ENCODE measurements around the gene TEX28. TPM values are rescaled to one million over a fixed set of nuclear protein-coding genes. Genes with fewer than 3 reads are reported as not detected.
"Not testable (repeated sequence)": the region's sequence is repeated elsewhere in the genome, so short reads cannot be mapped to it uniquely, and the experiment has no call there.

Gene TEX28
- total and polyA plus RNA-seq, 2 donors (not counting 1 experiment from before 2014, with no cell fraction given), result not detected

DNA sequence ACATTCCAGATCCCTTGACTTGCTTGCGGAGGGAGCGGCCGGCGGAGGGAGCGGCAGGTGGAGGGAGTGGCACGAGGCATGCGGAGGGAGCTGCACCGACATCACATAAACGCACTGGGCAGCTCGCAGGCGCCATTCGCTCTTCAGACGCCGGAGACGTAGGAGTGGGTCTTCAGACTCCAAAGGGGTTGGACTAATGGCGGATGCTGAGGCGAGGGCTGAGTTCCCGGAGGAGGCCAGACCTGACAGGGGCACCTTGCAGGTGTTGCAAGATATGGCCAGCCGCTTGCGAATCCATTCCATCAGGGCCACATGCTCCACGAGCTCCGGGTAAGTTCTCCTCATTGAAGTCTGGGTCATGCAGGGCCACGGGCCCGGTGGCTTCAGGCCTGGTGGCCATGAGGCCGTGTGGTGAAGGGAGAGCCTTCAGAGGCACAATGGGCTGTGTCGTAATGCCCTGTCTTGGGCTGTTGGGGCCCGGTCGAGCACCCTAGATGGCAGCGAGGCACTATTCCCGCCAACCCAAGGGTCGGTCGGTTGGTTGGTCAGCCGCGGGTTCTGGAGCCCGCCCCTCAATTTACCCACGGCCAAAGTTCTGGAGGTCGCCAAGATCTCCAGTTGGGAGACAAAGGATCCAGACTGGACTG lies 863 bp upstream of the TEX28 start, which contains the start of gene TKTL1:
TSS of gene TKTL1 (plus strand) at position 132 of the 647 bp plus-strand sequence. CDS start at position 197, 65 bp downstream.
- no peak for DNase-seq (ENCODE audit: low read depth in 2 of 2)
- no peak within 1 kb of the TSS for H3K27ac ChIP-seq (ENCODE audit: insufficient read depth, low read length)
- H3K9ac ChIP-seq (ENCODE audit: insufficient read depth, low read length), result no peak within 1 kb of the TSS
- H3K4me3 ChIP-seq (replicated peaks in 1 of 4; ENCODE audit: control extremely low read depth in 1 of 4, insufficient read depth in 1 of 4, low read depth in 3 of 4, low read length in 4 of 4), result no peak within 1 kb of the TSS
- H2AFZ ChIP-seq (ENCODE audit: low read length), result no peak within 1 kb of the TSS
- no peaks in the 10 kb centered on the region for H3K9me3 ChIP-seq (ENCODE audit: control insufficient read depth, insufficient read depth, low read depth, low read length)
- H3K27me3 ChIP-seq (ENCODE audit: control insufficient read depth, insufficient read depth, low read length), result no peaks in the 10 kb centered on the region
- TF ChIP-seq EZH2 (IDR thresholded peaks at IDR 0.05; ENCODE audit: low read length, missing control alignments) (no peak), CTCF (conservative IDR thresholded peaks at IDR 0.05 in 1 of 2, IDR thresholded peaks at IDR 0.05 in 1 of 2; ENCODE audit: low read depth in 1 of 2, low read length in 2 of 2) (no peak)
- H4K20me1 ChIP-seq (ENCODE audit: control insufficient read depth, extremely low read depth, insufficient read depth, low read length), result no peaks in the 10 kb centered on the region
- no peaks in the 10 kb centered on the region for H3K4me1 ChIP-seq (ENCODE audit: control insufficient read depth, extremely low read depth, insufficient read depth, low read length)
- no peak within 1 kb of the TSS for H3K4me2 ChIP-seq (ENCODE audit: extremely low read depth, insufficient read depth, low read length)
- H3K79me2 ChIP-seq (ENCODE audit: control insufficient read depth, insufficient read depth, low read length), result no peaks in the 10 kb centered on the region
- H3K36me3 ChIP-seq (ENCODE audit: control insufficient read depth, insufficient read depth, low read length), result no peaks in the 10 kb centered on the region

- not testable (repeated sequence) for H3K9ac ChIP-seq (ENCODE audit: insufficient read depth, low read length); H3K4me3 ChIP-seq (replicated peaks in 1 of 4; ENCODE audit: control extremely low read depth in 1 of 4, insufficient read depth in 1 of 4, low read depth in 3 of 4, low read length in 4 of 4); H3K79me2 ChIP-seq (ENCODE audit: control insufficient read depth, insufficient read depth, low read length); H4K20me1 ChIP-seq (ENCODE audit: control insufficient read depth, extremely low read depth, insufficient read depth, low read length); DNase-seq (ENCODE audit: low read depth in 2 of 2); H3K9me3 ChIP-seq (ENCODE audit: control insufficient read depth, insufficient read depth, low read depth, low read length); H3K36me3 ChIP-seq (ENCODE audit: control insufficient read depth, insufficient read depth, low read length); H3K4me2 ChIP-seq (ENCODE audit: extremely low read depth, insufficient read depth, low read length); H3K27me3 ChIP-seq (ENCODE audit: control insufficient read depth, insufficient read depth, low read length); H3K27ac ChIP-seq (ENCODE audit: insufficient read depth, low read length); H2AFZ ChIP-seq (ENCODE audit: low read length); H3K4me1 ChIP-seq (ENCODE audit: control insufficient read depth, extremely low read depth, insufficient read depth, low read length)
Observed at GRCh38 chrX:154286406-154286805, 8.5 kb downstream of the TEX28 start.

DNA sequence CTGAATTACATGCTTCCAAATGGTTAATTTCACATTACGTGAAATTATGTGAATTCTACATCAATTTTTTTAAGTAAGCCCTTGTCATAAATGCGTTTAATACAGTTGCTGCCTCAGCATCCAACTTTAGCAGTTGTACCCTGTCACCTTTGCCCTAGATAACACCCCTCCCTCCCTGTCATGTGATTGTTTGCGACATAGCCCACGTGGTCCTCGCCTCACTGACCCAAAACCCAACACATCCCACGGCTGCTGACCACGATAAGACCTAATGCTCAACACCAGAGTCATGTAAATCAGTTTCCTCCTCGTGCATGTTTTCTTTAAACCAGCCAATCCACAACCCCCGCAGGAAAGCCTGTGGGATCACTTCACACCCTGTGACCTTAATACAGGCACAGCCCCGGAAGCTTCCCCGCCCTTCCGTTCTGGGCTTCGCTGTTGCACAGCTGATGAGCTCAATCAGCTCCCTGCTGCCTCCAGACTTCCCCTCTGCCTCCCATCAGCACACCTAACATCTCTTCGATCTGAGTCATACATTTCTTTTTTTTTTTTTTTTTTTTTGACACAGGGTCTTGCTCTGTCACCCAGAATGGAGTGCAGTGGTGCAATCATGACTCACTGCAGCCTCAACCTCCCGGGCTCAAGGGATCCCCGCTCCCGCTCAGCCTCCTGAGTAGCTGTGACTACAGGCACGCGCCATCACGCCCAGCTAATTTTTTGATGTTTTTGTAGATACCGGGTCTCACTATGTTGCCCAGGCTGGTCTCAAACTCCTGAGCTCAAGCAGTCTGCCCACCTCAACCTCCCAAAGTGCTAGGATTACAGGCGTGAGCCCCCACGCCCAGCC lies 10.2 kb downstream of the TEX28 start:
- not testable (repeated sequence) for DNase-seq (ENCODE audit: low read depth in 2 of 2); H4K20me1 ChIP-seq (ENCODE audit: control insufficient read depth, extremely low read depth, insufficient read depth, low read length); H3K9me3 ChIP-seq (ENCODE audit: control insufficient read depth, insufficient read depth, low read depth, low read length); H3K9ac ChIP-seq (ENCODE audit: insufficient read depth, low read length); H3K4me2 ChIP-seq (ENCODE audit: extremely low read depth, insufficient read depth, low read length); H3K36me3 ChIP-seq (ENCODE audit: control insufficient read depth, insufficient read depth, low read length); H3K27me3 ChIP-seq (ENCODE audit: control insufficient read depth, insufficient read depth, low read length); H3K79me2 ChIP-seq (ENCODE audit: control insufficient read depth, insufficient read depth, low read length); H3K4me1 ChIP-seq (ENCODE audit: control insufficient read depth, extremely low read depth, insufficient read depth, low read length); H3K4me3 ChIP-seq (replicated peaks in 1 of 4; ENCODE audit: control extremely low read depth in 1 of 4, insufficient read depth in 1 of 4, low read depth in 3 of 4, low read length in 4 of 4); H3K27ac ChIP-seq (ENCODE audit: insufficient read depth, low read length); H2AFZ ChIP-seq (ENCODE audit: low read length)

- not testable (repeated sequence) for DNase-seq (ENCODE audit: low read depth in 2 of 2); H2AFZ ChIP-seq (ENCODE audit: low read length); H3K4me2 ChIP-seq (ENCODE audit: extremely low read depth, insufficient read depth, low read length); H3K9me3 ChIP-seq (ENCODE audit: control insufficient read depth, insufficient read depth, low read depth, low read length); H4K20me1 ChIP-seq (ENCODE audit: control insufficient read depth, extremely low read depth, insufficient read depth, low read length); H3K27ac ChIP-seq (ENCODE audit: insufficient read depth, low read length); H3K9ac ChIP-seq (ENCODE audit: insufficient read depth, low read length); H3K4me1 ChIP-seq (ENCODE audit: control insufficient read depth, extremely low read depth, insufficient read depth, low read length); H3K36me3 ChIP-seq (ENCODE audit: control insufficient read depth, insufficient read depth, low read length); H3K27me3 ChIP-seq (ENCODE audit: control insufficient read depth, insufficient read depth, low read length); H3K79me2 ChIP-seq (ENCODE audit: control insufficient read depth, insufficient read depth, low read length); H3K4me3 ChIP-seq (replicated peaks in 1 of 4; ENCODE audit: control extremely low read depth in 1 of 4, insufficient read depth in 1 of 4, low read depth in 3 of 4, low read length in 4 of 4)
Observed at GRCh38 chrX:154269245-154269644, 25.7 kb downstream of the TEX28 start.

DNA sequence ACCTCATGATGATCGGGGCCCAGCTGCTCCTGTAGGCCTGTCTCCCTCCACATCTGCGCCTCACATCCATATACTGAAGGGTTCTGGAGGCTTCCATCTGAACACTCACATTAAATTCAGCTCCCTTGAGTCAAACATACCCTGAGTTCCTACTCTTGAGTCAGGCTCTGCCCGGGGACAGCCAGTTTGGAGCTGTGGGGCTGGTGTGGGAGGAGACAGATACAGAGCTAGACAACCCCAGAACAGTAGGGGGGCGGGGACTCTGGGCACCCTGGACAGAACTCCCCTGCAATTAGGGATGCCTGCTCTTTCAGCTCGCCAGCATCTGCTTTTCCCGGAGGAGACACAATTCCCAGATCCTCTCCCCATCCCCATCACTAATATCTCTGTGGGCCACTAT lies 31.9 kb downstream of the TEX28 start:
- H3K4me3 ChIP-seq (replicated peaks in 1 of 4; ENCODE audit: control extremely low read depth in 1 of 4, insufficient read depth in 1 of 4, low read depth in 3 of 4, low read length in 4 of 4); H3K27me3 ChIP-seq (ENCODE audit: control insufficient read depth, insufficient read depth, low read length); H2AFZ ChIP-seq (ENCODE audit: low read length); H3K36me3 ChIP-seq (ENCODE audit: control insufficient read depth, insufficient read depth, low read length); H3K9ac ChIP-seq (ENCODE audit: insufficient read depth, low read length); H3K4me1 ChIP-seq (ENCODE audit: control insufficient read depth, extremely low read depth, insufficient read depth, low read length); DNase-seq (ENCODE audit: low read depth in 2 of 2); H4K20me1 ChIP-seq (ENCODE audit: control insufficient read depth, extremely low read depth, insufficient read depth, low read length); H3K4me2 ChIP-seq (ENCODE audit: extremely low read depth, insufficient read depth, low read length); H3K9me3 ChIP-seq (ENCODE audit: control insufficient read depth, insufficient read depth, low read depth, low read length); H3K27ac ChIP-seq (ENCODE audit: insufficient read depth, low read length); H3K79me2 ChIP-seq (ENCODE audit: control insufficient read depth, insufficient read depth, low read length): not testable (repeated sequence)

DNA sequence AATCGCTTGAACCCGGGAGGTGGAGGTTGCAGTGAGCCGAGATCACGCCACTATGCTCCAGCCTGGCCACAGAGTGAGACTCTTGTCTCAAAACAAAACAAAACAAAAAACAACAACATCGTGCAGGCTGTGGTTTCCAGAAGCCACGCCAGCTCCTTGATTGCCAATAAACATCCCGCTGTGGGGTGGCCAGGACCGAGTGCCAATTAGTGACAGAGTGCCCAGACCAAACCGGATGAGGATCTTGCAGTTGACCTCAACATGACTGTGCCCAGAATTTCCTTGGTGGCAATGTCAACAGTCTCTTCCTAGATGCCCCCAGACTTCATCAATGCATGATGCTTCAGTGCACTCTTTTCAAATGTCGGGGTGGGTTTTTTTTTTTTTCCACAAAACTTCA lies 36.2 kb downstream of the TEX28 start:
- H3K27me3 ChIP-seq (ENCODE audit: control insufficient read depth, insufficient read depth, low read length); DNase-seq (ENCODE audit: low read depth in 2 of 2); H2AFZ ChIP-seq (ENCODE audit: low read length); H3K4me1 ChIP-seq (ENCODE audit: control insufficient read depth, extremely low read depth, insufficient read depth, low read length); H3K4me3 ChIP-seq (replicated peaks in 1 of 4; ENCODE audit: control extremely low read depth in 1 of 4, insufficient read depth in 1 of 4, low read depth in 3 of 4, low read length in 4 of 4); H3K4me2 ChIP-seq (ENCODE audit: extremely low read depth, insufficient read depth, low read length); H3K9ac ChIP-seq (ENCODE audit: insufficient read depth, low read length); H3K36me3 ChIP-seq (ENCODE audit: control insufficient read depth, insufficient read depth, low read length); H3K79me2 ChIP-seq (ENCODE audit: control insufficient read depth, insufficient read depth, low read length); H4K20me1 ChIP-seq (ENCODE audit: control insufficient read depth, extremely low read depth, insufficient read depth, low read length); H3K9me3 ChIP-seq (ENCODE audit: control insufficient read depth, insufficient read depth, low read depth, low read length); H3K27ac ChIP-seq (ENCODE audit: insufficient read depth, low read length): not testable (repeated sequence)
